NCI-H2196 (cell line): ENCODE results near the gene KCNK17.

Experiments used
- DNase-seq: peaks from one replicate; lab custom pipeline; 2025; ENCODE audit not compliant: unreplicated experiment; lab: John Stamatoyannopoulos, UW

KCNK17 gene

GRCh38 chr6:39338397-39338796 is 24.2 kb upstream of the KCNK17 start:
- no peak for DNase-seq

DNA sequence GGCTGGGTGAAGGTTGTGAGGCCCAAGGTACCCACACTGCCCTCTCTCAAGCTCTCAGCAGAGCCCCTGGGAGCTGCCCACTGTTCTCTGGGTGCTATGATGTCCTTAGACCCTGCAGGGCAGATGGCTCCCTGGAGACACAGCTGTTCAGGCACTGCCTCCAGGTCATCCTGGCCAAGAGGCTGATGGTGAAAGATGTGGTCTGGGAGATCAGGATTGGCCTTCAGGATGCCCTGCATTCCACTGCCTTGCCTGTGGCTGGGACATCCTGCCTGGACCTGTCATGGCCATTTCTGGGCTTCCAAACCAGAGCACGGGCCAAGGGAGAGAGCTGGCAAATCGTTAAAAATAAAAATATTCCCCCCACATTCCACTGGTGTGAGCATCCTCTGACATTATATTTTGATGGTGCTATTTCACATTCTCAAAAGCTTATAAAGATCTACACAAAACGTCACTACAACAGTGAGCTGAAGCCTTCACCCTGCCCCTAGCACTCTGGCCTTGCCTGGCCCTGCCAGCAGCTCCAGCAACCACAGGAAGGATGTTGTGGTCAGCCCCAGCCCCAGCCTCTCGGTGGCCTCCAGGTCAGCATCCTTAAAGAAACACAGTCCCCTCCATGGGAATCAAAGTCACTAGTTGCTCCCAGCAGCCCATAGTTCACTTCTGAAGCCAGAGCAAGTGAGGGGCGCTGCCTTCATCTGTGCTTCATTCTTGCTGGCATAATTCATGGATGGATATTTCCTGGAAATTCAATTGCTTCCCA is 21.7 kb upstream of the KCNK17 start:
- no peak for DNase-seq

GRCh38 chr6:39333644-39334438 is 19.6 kb upstream of the KCNK17 start:
- DNase-seq = no peak

DNA sequence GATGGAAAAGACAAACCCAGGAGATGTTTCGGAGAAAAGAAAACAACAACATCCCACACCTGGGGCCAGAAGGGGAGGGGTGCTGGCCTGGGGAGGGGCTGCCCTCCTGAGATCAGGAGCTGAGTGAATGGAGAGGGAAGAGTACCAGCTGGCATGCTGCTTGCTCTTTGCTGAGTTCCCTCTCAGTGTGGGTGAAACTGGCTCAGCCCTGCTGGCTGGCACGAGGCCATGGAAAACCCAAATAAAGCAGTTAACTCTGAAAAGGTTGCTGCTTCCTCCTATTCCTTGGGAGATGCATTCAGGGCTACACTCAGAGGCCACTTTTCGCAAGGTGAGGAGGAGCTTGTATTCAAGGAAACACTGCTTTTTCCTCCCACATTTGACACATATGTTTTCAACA is 16.3 kb upstream of the KCNK17 start:
- DNase-seq = peak; percentile 32

GRCh38 chr6:39330057-39330456 is 15.8 kb upstream of the KCNK17 start:
- no peak for DNase-seq

- no peak for DNase-seq
Measured at GRCh38 chr6:39328066-39328465, 13.8 kb upstream of the KCNK17 start.

DNA sequence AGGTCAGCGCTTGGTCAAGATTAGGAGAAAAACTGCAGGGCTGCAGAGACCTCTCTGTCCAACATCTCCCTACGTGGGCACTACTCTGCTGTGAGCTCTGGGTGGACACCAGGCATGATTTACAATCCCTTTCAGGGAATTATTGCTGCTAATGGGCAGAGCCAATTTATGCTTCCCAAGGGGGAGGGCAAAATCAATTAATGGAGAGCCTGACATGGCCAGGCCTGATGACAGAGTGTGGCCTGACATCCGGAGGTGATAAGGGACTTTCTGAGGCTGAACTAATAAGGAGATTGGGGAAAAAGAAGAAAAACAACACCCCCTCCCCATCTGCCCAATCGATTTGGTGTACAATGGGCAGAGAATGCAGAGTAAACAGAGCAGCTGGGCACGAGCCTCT is 13.3 kb upstream of the KCNK17 start:
- DNase-seq = no peak

- no peak for DNase-seq
Measured at GRCh38 chr6:39322306-39322850, 8.2 kb upstream of the KCNK17 start, which contains the start of gene KCNK16. Gene KCNK16, minus strand, starts transcription at chr6:39322702. Its CDS starts 162 bp downstream, at chr6:39322540.

GRCh38 chr6:39321761-39322160 is 7.5 kb upstream of the KCNK17 start:
- DNase-seq = no peak

DNA sequence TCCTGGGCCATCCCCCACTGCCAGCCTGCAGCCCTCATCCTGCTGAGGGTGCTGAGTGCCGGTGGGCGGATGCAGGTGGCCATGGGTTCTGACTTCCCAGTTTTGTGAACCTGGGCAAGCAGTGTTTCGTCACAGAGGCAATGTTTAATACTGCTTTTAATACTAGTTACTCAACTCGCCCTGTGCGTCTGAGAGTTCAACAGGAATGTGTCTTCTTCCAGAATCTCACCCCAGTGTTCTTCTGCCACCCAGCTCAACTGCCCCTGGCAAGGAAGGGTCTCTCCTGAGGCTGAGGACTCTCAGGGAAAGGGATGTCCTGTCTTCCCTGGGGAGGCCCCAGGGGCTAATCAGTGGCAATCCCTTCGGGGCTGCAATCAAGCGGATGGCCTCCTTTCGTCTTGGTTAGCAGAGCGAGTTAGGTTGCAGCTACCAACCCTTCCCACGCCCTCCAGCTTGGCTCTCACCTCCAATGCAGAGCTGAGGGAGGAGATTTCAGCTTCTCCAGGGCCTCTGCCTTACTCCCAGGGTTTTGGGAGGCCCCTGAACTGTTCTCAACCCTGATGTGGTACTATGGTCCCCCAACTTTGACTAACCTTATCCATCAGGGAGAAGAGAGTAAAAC is 6.3 kb upstream of the KCNK17 start:
- DNase-seq = no peak

DNA sequence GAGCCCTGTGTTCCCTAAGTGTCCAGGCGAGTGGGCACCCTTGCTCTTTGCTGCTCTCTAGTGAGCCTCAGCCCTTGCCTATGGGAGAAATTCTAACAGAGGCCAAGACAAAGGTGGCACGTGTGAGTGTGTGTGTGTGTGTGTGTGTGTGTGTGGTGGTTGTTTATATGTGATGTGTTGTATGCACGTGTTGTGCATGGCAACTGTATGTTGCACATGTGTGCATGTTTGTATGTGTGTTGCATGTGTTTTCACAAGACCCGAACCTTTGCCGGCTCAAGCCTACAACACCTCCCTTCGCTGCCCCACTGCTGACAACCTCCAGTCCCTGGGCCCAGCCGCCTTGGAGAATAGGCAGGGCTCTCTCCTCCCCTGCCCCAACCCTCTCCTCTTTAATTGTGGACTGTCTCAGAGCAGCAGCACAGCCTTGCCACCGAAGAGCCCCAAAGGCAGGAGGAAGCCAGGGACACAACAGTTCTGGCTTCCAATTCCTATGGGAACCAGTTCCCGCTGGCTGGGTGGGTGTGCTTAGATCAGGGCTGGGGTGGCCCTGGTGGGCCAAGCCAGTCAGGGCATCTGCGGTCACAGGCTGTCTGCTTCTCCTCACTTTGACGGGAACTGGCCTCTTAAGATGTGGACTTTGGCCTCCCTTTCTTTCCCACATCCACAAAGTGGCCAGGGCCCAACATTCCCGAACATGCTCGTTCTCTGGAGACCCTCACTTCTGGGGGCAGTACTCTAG is 5.6 kb upstream of the KCNK17 start:
- DNase-seq = no peak

DNA sequence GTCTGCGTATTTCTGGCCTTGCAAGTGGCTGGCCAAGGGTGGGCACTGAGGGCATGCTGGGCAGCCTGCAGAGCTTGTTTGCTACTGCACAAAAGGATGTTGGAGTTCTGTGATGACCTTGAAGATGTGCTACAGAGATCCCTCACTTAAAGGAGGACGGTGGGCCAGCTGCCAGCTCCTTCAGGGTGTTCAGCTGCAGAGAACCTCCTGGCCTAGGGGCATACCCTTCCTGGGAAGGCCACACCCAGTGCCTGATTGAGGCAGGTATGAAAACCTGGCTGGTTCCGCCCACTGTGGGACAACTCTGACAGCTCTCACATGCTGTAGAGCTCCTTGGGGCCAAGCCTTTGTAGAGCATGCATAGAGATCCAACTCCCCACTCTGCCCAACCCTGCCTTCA is 3.0 kb upstream of the KCNK17 start:
- DNase-seq = no peak

GRCh38 chr6:39313526-39314272 is 520 bp downstream of the KCNK17 start:
- no peak for DNase-seq

DNA sequence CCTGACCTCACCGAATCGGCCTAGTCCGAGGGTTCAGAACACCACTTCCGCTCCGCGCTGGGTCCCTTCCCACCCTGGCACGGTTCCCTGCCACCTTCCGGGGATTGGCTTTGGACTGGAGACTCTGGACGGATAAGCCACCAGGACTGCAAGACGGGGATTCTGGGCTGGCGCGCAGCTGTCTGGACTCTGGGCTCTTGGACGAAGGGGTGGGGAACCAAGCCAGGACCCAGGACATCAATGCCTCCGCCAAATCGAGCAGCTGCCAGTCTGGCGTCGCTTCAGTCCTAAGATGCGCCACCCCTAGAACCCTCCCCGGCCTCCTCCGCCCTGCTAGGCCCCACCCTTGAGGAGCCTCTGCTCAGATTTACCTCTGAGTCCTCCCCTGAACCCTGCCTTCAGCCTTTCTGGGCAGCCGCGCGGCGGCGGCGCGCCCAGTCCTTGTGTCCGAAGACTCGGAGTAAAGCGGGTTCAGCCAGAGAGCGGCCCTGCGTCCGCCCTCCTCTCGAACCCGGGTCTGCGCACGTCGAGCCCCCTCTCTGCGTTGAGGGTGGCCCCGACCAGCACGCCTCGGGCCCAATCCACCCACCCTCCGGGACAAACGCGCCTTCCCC is 1.2 kb downstream of the KCNK17 start:
- DNase-seq = no peak

DNA sequence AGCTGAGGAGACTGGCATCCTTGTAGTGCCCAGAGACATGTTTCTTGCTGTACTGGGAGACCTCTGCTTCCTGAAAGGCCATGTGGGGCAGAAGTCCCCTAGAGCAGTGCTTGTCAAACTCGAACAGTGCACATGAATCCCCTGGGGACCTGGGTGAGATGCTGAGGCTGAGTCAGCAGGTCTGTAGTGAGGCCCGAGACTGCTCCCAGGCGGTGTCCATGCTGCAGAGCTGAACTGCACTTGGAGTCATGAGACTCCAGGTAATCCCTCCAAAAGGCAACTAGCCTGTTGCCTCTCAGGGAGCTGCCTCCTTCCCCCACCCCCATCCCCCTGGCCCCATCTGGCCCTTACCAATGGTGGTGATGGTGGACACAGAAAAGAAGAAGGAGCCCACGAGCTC is 3.7 kb downstream of the KCNK17 start:
- no peak for DNase-seq

DNA sequence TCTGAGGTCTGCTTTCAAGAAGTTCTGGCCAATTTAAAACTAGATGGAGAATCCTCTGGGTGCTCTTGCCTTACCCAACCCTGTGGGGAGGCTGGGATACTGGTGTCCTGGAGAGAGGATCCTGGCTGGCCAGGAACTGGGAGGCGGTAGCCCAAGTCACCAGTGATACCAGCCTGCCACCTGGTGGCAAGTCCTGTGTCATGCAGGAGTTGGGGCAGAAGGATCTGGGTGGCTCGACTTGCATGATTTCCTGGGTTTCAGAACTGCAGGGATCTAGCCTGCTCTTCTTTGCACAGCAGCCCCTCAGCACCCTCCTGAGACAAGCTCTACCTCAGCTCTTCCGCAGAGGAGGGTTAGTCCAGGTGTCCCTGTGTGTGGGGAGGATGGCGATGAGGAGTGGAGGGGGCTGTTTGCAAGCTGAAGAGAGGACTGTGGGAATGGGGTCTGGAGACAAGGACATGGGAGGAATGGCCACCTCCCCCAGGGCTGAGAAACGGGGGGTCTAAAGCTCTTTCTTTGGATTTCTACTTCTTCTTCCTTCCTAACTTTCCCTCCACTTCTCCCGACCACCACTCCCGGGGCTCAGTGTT is 4.2 kb downstream of the KCNK17 start:
- DNase-seq = peak; percentile 85

- no peak for DNase-seq
Measured at GRCh38 chr6:39307462-39307861, 6.8 kb downstream of the KCNK17 start.

DNA sequence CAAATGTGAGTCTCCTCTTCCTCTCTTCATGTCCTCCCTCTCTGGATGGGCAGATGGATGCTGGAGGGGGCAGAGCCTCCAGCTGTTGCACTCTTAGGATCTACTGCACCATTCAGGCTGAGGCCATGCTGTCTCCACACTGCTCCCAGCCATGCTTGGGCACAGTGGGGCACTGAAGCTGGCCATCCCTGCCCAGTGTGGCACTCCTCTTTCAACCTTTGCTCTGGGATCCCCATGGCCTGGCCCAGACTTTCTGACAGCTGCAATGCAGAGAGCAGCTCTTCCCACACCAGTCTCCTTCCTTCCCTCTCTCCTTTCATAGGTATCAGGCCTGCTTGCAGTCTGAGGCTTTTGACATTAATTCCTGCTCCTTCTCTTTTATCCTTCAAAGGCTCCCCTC is 9.3 kb downstream of the KCNK17 start:
- DNase-seq = no peak

DNA sequence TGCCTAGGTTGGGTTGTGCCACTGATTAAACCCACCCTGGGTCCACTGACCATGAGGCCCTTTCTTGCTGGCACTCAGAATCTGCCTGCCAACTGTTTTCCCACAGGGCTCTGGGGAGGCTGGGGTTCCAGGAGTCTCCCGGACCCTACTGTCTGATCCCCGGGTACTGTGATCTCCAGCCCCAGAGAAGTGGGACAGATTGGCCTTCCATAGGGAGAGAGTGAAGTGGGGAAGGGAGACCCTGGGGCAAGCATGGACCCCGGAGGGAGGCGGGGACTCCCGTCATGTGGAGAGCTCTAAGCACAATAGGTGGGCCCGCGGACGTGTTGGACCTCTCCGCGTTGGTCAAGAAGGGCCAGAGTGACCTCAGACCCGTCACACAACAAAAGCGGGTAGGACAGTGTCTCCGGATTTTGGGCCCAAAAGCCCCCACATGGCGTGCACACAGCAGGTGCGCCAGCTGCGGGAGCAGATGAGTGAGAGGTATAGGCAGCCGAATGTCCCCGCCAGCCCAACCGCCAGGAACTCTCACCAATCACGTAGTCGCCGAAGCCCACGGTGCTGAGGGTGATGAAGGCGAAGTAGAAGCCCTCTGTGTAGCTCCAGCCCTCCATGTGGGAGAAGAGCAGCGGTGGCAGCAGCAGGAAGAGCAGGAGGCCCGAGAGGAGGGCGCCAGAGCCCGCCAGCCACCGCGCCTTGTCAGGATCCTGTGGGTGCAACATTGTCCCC is 10.6 kb downstream of the KCNK17 start:
- no peak for DNase-seq
